ENCODE results near the gene C5orf47.

The C5orf47 gene

GRCh38 chr5:173988554-173989431 lies at the start of gene C5orf47:
C5orf47 (plus strand) TSS chr5:173989170; CDS start chr5:173989264, 94 bp downstream.
- DNase-seq (ENCODE audit: low spot score), result no peak

- DNase-seq (ENCODE audit: low spot score), result no peak
Observed at GRCh38 chr5:173940269-173940668, 48.7 kb upstream of the C5orf47 start.

GRCh38 chr5:173941102-173941501 lies 47.9 kb upstream of the C5orf47 start:
- DNase-seq (ENCODE audit: low spot score), result no peak

- DNase-seq (ENCODE audit: low spot score), result no peak
Observed at GRCh38 chr5:173941758-173942401, 47.1 kb upstream of the C5orf47 start.

GRCh38 chr5:173944511-173944910 lies 44.5 kb upstream of the C5orf47 start:
- DNase-seq (ENCODE audit: low spot score), result no peak

- DNase-seq (ENCODE audit: low spot score), result no peak
Observed at GRCh38 chr5:173945160-173945559, 43.8 kb upstream of the C5orf47 start.

GRCh38 chr5:173946323-173946722 lies 42.6 kb upstream of the C5orf47 start:
- no peak for DNase-seq (ENCODE audit: low spot score)

GRCh38 chr5:173950829-173951228 lies 38.1 kb upstream of the C5orf47 start:
- DNase-seq (ENCODE audit: low spot score), result no peak

- no peak for DNase-seq (ENCODE audit: low spot score)
Observed at GRCh38 chr5:173953528-173954090, 35.4 kb upstream of the C5orf47 start.

- DNase-seq (ENCODE audit: low spot score), result no peak
Observed at GRCh38 chr5:173954671-173955521, 34.1 kb upstream of the C5orf47 start.

- DNase-seq (ENCODE audit: low spot score), result no peak
Observed at GRCh38 chr5:173960986-173961385, 28.0 kb upstream of the C5orf47 start.

- DNase-seq (ENCODE audit: low spot score), result no peak
Observed at GRCh38 chr5:173961418-173961817, 27.6 kb upstream of the C5orf47 start.

GRCh38 chr5:173962436-173962972 lies 26.5 kb upstream of the C5orf47 start:
- DNase-seq (ENCODE audit: low spot score), result no peak

GRCh38 chr5:173963182-173963838 lies 25.7 kb upstream of the C5orf47 start:
- DNase-seq (ENCODE audit: low spot score), result no peak

GRCh38 chr5:173963867-173964441 lies 25.0 kb upstream of the C5orf47 start:
- no peak for DNase-seq (ENCODE audit: low spot score)

- no peak for DNase-seq (ENCODE audit: low spot score)
Observed at GRCh38 chr5:173964506-173964905, 24.5 kb upstream of the C5orf47 start.

- no peak for DNase-seq (ENCODE audit: low spot score)
Observed at GRCh38 chr5:173967241-173967640, 21.7 kb upstream of the C5orf47 start.

GRCh38 chr5:173968154-173968797 lies 20.7 kb upstream of the C5orf47 start:
- no peak for DNase-seq (ENCODE audit: low spot score)

- DNase-seq (ENCODE audit: low spot score), result no peak
Observed at GRCh38 chr5:173969167-173970049, 19.6 kb upstream of the C5orf47 start.
